H1 (cell line): Measurements from ENCODE around the gene RGPD3. TPM values are rescaled to one million over a fixed set of nuclear protein-coding genes. Genes with fewer than 3 reads are reported as not detected.
"Not testable (repeated sequence)": the region's sequence is repeated elsewhere in the genome, so short reads cannot be mapped to it uniquely, and the experiment has no call there.

Source experiments
- CTCF ChIA-PET: fragments of 300-600 bp; sonication (Branson Sonifier 250); formaldehyde crosslinking; loops from one replicate; lab custom pipeline; 2021; ENCODE audit not compliant: partially characterized antibody; lab: Charles Lee
- POLR2A ChIA-PET: fragments of 300-600 bp; sonication (Branson Sonifier 250); formaldehyde crosslinking; loops from one replicate; lab custom pipeline; 2021; ENCODE audit warnings: inconsistent platforms; ENCODE audit not compliant: partially characterized antibody; lab: Charles Lee
- DNase-seq, 2 experiments: peaks; one replicate each; pipeline versions ENCODE4 v3.0.0 to v3.0.0-alpha.2; 2010 to 2022; ENCODE audit warnings: low spot score in 2 of 2, low read depth in 1 of 2, mixed read lengths in 1 of 2
- FAIRE-seq: peaks from 2 replicates; lab custom pipeline; 2011; peaks lifted over from hg19 to GRCh38; lab: Jason Lieb, UNC
- H2AFZ ChIP-seq: 2 replicates; pipeline ENCODE4 v1.8.1; 2012; ENCODE audit warnings: low read length, inconsistent platforms
- H2AK5ac ChIP-seq: 2 replicates; pipeline ENCODE4 v1.6.1; 2013; ENCODE audit warnings: low read depth, low read length
- H2BK120ac ChIP-seq: replicated peaks from 2 replicates; pipeline ENCODE3; 2013; ENCODE audit warnings: low read depth, low read length, inconsistent platforms
- H2BK12ac ChIP-seq: 2 replicates; pipeline ENCODE4 v1.6.1; 2013; ENCODE audit warnings: low read depth, low read length
- H2BK15ac ChIP-seq: 2 replicates; pipeline ENCODE4 v1.6.1; 2013; ENCODE audit warnings: low read length
- H2BK20ac ChIP-seq: 2 replicates; pipeline ENCODE4 v1.6.1; 2013; ENCODE audit warnings: low read length
- H2BK5ac ChIP-seq: 2 replicates; pipeline ENCODE4 v1.6.1; 2013; ENCODE audit warnings: low read depth, low read length
- H3K14ac ChIP-seq: 2 replicates; pipeline ENCODE4 v1.6.1; 2013; ENCODE audit warnings: inconsistent platforms; ENCODE audit not compliant: insufficient read length
- H3K18ac ChIP-seq: 2 replicates; pipeline ENCODE4 v1.6.1; 2013; ENCODE audit warnings: low read length; ENCODE audit errors: extremely low read depth
- H3K23ac ChIP-seq: 2 replicates; pipeline ENCODE4 v1.6.1; 2013; ENCODE audit warnings: inconsistent platforms; ENCODE audit not compliant: insufficient read length
- H3K23me2 ChIP-seq: 2 replicates; pipeline ENCODE4 v1.6.1; 2013; ENCODE audit warnings: low read depth, low read length
- H3K27ac ChIP-seq: 2 replicates; pipeline ENCODE4 v1.6.1; 2011; ENCODE audit warnings: low read depth, low read length, inconsistent platforms
- H3K27me3 ChIP-seq, 4 experiments: replicated peaks in 1 of 4; 1 replicate in 1 of 4; 2 replicates in 3 of 4; pipeline versions ENCODE4 v1.6.1 to v1.8.1; 2011 to 2013; ENCODE audit warnings: low read length in 3 of 4, mild to moderate bottlenecking in 3 of 4, inconsistent platforms in 2 of 4, mixed read lengths in 2 of 4, moderate library complexity in 1 of 4; ENCODE audit not compliant: control insufficient read depth in 3 of 4, insufficient read depth in 3 of 4; ENCODE audit errors: extremely low read depth in 1 of 4
- H3K36me3 ChIP-seq, 4 experiments: 2 replicates each; pipeline versions ENCODE4 v1.6.1 to v1.8.1; 2011 to 2013; ENCODE audit warnings: mild to moderate bottlenecking in 4 of 4, low read length in 3 of 4, moderate library complexity in 2 of 4, control low read depth in 1 of 4, inconsistent platforms in 1 of 4; ENCODE audit not compliant: insufficient read depth in 4 of 4, control insufficient read depth in 2 of 4
- H3K4ac ChIP-seq: replicated peaks from 2 replicates; pipeline ENCODE3; 2013; ENCODE audit warnings: low read length, low read depth, mixed read lengths, inconsistent platforms; ENCODE audit not compliant: insufficient read length
- H3K4me1 ChIP-seq, 4 experiments: replicated peaks in 1 of 4; 1 replicate in 1 of 4; 2 replicates in 3 of 4; pipeline versions ENCODE4 v1.6.1 to v1.8.1; 2011 to 2013; ENCODE audit warnings: low read length in 3 of 4, inconsistent platforms in 2 of 4, mixed read lengths in 1 of 4; ENCODE audit not compliant: insufficient read depth in 4 of 4, control insufficient read depth in 3 of 4
- H3K4me2 ChIP-seq, 2 experiments: 2 replicates each; pipeline versions ENCODE4 v1.6.1 to v1.8.1; 2011 to 2013; ENCODE audit warnings: low read depth in 2 of 2, low read length in 2 of 2, control low read depth in 1 of 2, inconsistent platforms in 1 of 2, mild to moderate bottlenecking in 1 of 2; ENCODE audit not compliant: insufficient read depth in 1 of 2
- H3K4me3 ChIP-seq, 4 experiments: fragments of 200-600, 300-600 bp in 1 of 4; sonication (generic), shearing (Covaris generic), sonication (Bioruptor Twin) in 1 of 4; 2 replicates each; pipeline versions ENCODE4 v1.5.1 to v1.8.1; 2011 to 2016; ENCODE audit warnings: low read length in 4 of 4, low read depth in 3 of 4, control low read depth in 2 of 4, inconsistent platforms in 2 of 4, mild to moderate bottlenecking in 2 of 4, mixed read lengths in 1 of 4, moderate library complexity in 1 of 4; ENCODE audit not compliant: insufficient read depth in 2 of 4; ENCODE audit errors: extremely low read depth in 1 of 4
- H3K56ac ChIP-seq: replicated peaks from 2 replicates; pipeline ENCODE3; 2013; ENCODE audit warnings: low read depth, mild to moderate bottlenecking, mixed read lengths, low read length, inconsistent platforms; ENCODE audit not compliant: insufficient read length
- H3K79me1 ChIP-seq: 2 replicates; pipeline ENCODE4 v1.6.1; 2013; ENCODE audit warnings: low read depth, low read length, control low read depth
- H3K79me2 ChIP-seq, 2 experiments: 2 replicates each; pipeline versions ENCODE4 v1.6.1 to v1.8.1; 2012 to 2013; ENCODE audit warnings: low read length in 2 of 2, mild to moderate bottlenecking in 2 of 2, inconsistent platforms in 1 of 2; ENCODE audit not compliant: insufficient read depth in 2 of 2, control insufficient read depth in 1 of 2
- H3K9ac ChIP-seq, 4 experiments: replicated peaks in 1 of 4; 1 replicate in 1 of 4; 2 replicates in 3 of 4; pipeline versions ENCODE4 v1.6.1 to v1.8.1; 2011 to 2013; ENCODE audit warnings: low read depth in 3 of 4, low read length in 3 of 4, control low read depth in 2 of 4, mild to moderate bottlenecking in 2 of 4, moderate library complexity in 2 of 4, inconsistent platforms in 1 of 4; ENCODE audit errors: extremely low read depth in 1 of 4
- H3K9me3 ChIP-seq, 2 experiments: 2 replicates each; pipeline versions ENCODE4 v1.6.1 to v1.8.1; 2012 to 2013; ENCODE audit warnings: mild to moderate bottlenecking in 2 of 2, moderate library complexity in 2 of 2, control low read depth in 1 of 2, inconsistent platforms in 1 of 2, low read depth in 1 of 2, low read length in 1 of 2, mixed read lengths in 1 of 2; ENCODE audit not compliant: insufficient read depth in 2 of 2
- H4K20me1 ChIP-seq, 2 experiments: replicated peaks in 1 of 2; 2 replicates each; pipeline versions ENCODE3 to v1.8.1; 2011 to 2013; ENCODE audit warnings: inconsistent platforms in 2 of 2, low read length in 2 of 2, mild to moderate bottlenecking in 1 of 2; ENCODE audit not compliant: insufficient read depth in 2 of 2, control insufficient read depth in 1 of 2
- H4K5ac ChIP-seq: 2 replicates; pipeline ENCODE4 v1.6.1; 2013; ENCODE audit warnings: low read length, low read depth, mixed read lengths, inconsistent platforms; ENCODE audit not compliant: insufficient read length
- H4K8ac ChIP-seq: 2 replicates; pipeline ENCODE4 v1.8.0; 2013; ENCODE audit warnings: mild to moderate bottlenecking, moderate library complexity, low read length, inconsistent platforms; ENCODE audit not compliant: insufficient read depth; ENCODE audit errors: extremely low read depth
- H4K91ac ChIP-seq: replicated peaks from 2 replicates; pipeline ENCODE3; 2013; ENCODE audit warnings: low read length, mixed read lengths, inconsistent platforms; ENCODE audit not compliant: insufficient read length
- WGBS, 2 experiments: shearing (Covaris generic) in 1 of 2; methylation state at CpG; one replicate each; pipeline versions ENCODE4 v1.1.6 to v1.1.7; 2013 to 2015; ENCODE audit warnings: low lambda C conversion rate in 2 of 2, mixed read lengths in 2 of 2, inconsistent platforms in 1 of 2, low coverage in 1 of 2, missing lambda C conversion rate in 1 of 2; ENCODE audit not compliant: insufficient replicate concordance in 2 of 2, insufficient coverage in 1 of 2, insufficient read length in 1 of 2; ENCODE audit errors: extremely low coverage in 1 of 2, missing lambda C conversion rate in 1 of 2; 5-methylcytosine and 5-hydroxymethylcytosine counted together
- polyA plus RNA-seq, 7 experiments: library from polyadenylated mRNA; depleted of rRNA in 3 of 7; stranded (reverse) in 5 of 7; unstranded in 2 of 7; fragments of >200 nt in 5 of 7; fragments of 200-250 nt in 2 of 7; gene quantifications; 1 replicate in 5 of 7; 2 replicates in 1 of 7; 4 replicates in 1 of 7; pipeline versions ENCODE4 v1.2.1 to v1.2.3, GENCODE V29; 2011 to 2013; ENCODE audit warnings: missing spikeins in 2 of 7, mixed read lengths in 2 of 7
- total RNA-seq: library from RNA; stranded (reverse); fragmentation: NEBNext Ultra II Directional; extraction: Animal tissue kit (Norgen Biotek cat#: 25700); gene quantifications from 2 replicates; pipeline ENCODE4 v1.2.1, GENCODE V29; 2021

Gene RGPD3
- total and polyA plus RNA-seq, 2 of the 8 experiments (the other 6 are each of a cell fraction or from before 2014, with no cell fraction given): 0.08 to 0.17 TPM

GRCh38 chr2:106500350-106500749 is 32.1 kb upstream of the RGPD3 start:
- H3K36me3 ChIP-seq, H3K27me3 ChIP-seq, H2BK20ac ChIP-seq, H2AFZ ChIP-seq, H3K4me3 ChIP-seq, H3K9ac ChIP-seq, H3K4ac ChIP-seq, CTCF ChIA-PET, H2BK15ac ChIP-seq, H3K79me1 ChIP-seq, DNase-seq, H4K8ac ChIP-seq, POLR2A ChIA-PET, H3K27ac ChIP-seq, H4K5ac ChIP-seq, H3K4me2 ChIP-seq, H3K23ac ChIP-seq, H3K23me2 ChIP-seq, H4K91ac ChIP-seq, H3K79me2 ChIP-seq, H2BK120ac ChIP-seq, H3K56ac ChIP-seq, H2AK5ac ChIP-seq, H4K20me1 ChIP-seq, H3K14ac ChIP-seq, FAIRE-seq, H3K4me1 ChIP-seq, H3K9me3 ChIP-seq, H3K18ac ChIP-seq, H2BK5ac ChIP-seq, H2BK12ac ChIP-seq: not testable (repeated sequence)
- WGBS, 2 experiments: 93% methylated on average over 6 of the region's 7 CpGs; no CpG with 5 or more reads in 1 of the 2 experiments

GRCh38 chr2:106498549-106498948 is 30.3 kb upstream of the RGPD3 start:
- H3K79me1 ChIP-seq, DNase-seq, H3K4me3 ChIP-seq, H2BK5ac ChIP-seq, H4K91ac ChIP-seq, H4K20me1 ChIP-seq, H3K14ac ChIP-seq, H3K23ac ChIP-seq, H3K36me3 ChIP-seq, H3K79me2 ChIP-seq, H3K27me3 ChIP-seq, H3K4ac ChIP-seq, H3K18ac ChIP-seq, H4K8ac ChIP-seq, H3K4me1 ChIP-seq, H3K9me3 ChIP-seq, H2AFZ ChIP-seq, H4K5ac ChIP-seq, H3K23me2 ChIP-seq, H2AK5ac ChIP-seq, POLR2A ChIA-PET, H2BK120ac ChIP-seq, H2BK12ac ChIP-seq, FAIRE-seq, H3K9ac ChIP-seq, H3K4me2 ChIP-seq, H2BK20ac ChIP-seq, H3K56ac ChIP-seq, H2BK15ac ChIP-seq, H3K27ac ChIP-seq: not testable (repeated sequence)
- CTCF ChIA-PET: interaction anchor here (1.5 kb wide), 1 partner anchor 44 kb away, joined by 3 read pairs; no protein-coding TSS in a partner anchor
- 100% methylated on average over 1 of the region's 1 CpG; no CpG with 5 or more reads in 1 of the 2 experiments for whole genome bisulfite sequencing, 2 experiments
